Left ventricle myocardium superior (tissue), 1 donor: ENCODE results near the gene OSBPL5. TPM values are rescaled to one million over a fixed set of nuclear protein-coding genes. Genes with fewer than 3 reads are reported as not detected.
A peak's percentile ranks its signal among the peaks of the same experiment; 100 is the strongest.
"Not testable (repeated sequence)": the region's sequence is repeated elsewhere in the genome, so short reads cannot be mapped to it uniquely, and the experiment has no call there.

Experiments used
- ATAC-seq: fragments of 200-7000 bp; cut with Tn5 transposase; one replicate; pipeline ENCODE4 v1.9.1; 2020; ENCODE audit warnings: mild to moderate bottlenecking, moderate library complexity
- DNase-seq: peaks from one replicate; pipeline ENCODE4 v3.0.0-alpha.2; 2020
- intact Hi-C: fragments of 100-400 bp; cut with micrococcal nuclease; formaldehyde crosslinking; loops from one replicate; pipeline ENCODE4 v1.11.0; 2022
- total RNA-seq: library from RNA; stranded (reverse); fragmentation: NEBNext Ultra II Directional; extraction: Animal tissue kit (Norgen Biotek cat#: 25700); gene quantifications from one replicate; pipeline ENCODE4 v1.2.1, GENCODE V29; 2021
- donor health status: DM: no; HTN: yes; CAD: no; lungs with severe emphysema.

Gene OSBPL5
- total RNA-seq, 1 donor from 2014 or later, result 15.9 TPM

DNA sequence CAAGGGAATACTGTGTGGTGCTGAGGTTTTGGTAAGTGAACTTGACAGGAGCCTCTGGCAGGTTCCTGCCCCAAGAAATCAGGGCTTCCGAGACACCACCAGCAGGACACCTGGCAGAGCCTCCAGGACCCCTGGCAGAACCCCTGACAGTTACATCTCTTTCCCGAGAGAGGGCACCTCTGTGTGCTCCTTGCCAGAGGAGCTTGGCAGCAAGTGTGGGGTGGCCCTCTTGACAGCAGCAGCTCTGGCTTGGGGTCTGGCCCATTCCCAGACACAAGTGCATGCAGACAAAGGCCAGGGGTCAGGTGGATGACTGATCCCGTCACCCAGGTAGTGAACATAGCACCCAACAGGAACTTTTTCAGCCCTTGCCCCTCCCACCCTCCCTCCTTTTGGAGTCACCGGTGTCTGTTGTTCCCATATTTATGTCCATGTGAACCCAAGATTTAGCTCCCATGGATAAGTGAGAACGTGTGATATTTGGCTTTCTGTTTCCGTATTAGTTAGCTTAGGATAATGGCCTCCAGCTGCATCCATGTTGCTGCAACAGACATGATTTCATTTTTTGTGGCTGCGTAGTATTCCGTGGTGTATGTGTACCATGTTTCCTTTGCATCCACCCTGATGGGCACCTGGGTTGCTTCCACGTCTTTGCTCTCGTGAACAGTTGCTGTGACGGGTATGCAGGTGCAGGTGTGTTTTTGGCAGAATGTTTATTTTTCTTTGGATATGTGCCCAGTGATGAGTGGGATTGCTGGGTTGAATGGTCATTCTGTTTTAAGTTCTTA, 21.2 kb upstream of the OSBPL5 start:
- no peak for ATAC-seq
- DNase-seq, result peak; percentile 5
- intact Hi-C loops, result no loop called here

DNA sequence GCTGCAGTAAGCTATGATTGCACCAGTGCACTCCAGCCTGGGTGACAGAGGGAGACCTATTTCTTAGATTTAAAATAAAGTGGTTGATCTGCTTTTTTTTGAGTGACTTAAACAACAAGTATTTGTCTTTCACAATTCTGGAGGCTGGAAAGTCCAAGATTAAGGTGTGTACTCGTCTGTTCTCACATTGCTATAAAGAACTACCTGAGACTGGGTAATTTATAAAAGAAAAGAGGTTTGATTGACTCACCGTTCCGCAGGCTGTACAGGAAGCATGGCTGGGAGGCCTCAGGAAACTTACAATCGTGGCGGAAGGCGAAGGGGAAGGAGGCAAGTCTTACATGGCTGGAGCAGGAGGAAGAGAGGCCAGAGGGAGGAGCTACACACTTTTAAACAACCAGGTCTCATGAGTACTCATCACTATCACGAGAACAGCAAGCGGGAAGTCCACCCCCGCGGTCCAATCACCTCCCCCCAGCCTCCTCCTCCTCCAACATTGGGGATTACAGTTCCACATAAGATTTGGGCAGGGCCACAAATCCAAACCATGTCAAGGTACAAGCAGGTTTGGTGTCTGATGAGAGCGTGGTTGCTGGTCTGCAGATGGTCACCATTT, 19.7 kb upstream of the OSBPL5 start:
- peak; percentile 8 for DNase-seq
- intact Hi-C loops, result no loop called here
- ATAC-seq, result no peak

GRCh38 chr11:3183523-3183922, 18.4 kb upstream of the OSBPL5 start:
- ATAC-seq (peak; percentile 41), DNase-seq (peak; percentile 17)
- intact Hi-C loops, result no loop called here

DNA sequence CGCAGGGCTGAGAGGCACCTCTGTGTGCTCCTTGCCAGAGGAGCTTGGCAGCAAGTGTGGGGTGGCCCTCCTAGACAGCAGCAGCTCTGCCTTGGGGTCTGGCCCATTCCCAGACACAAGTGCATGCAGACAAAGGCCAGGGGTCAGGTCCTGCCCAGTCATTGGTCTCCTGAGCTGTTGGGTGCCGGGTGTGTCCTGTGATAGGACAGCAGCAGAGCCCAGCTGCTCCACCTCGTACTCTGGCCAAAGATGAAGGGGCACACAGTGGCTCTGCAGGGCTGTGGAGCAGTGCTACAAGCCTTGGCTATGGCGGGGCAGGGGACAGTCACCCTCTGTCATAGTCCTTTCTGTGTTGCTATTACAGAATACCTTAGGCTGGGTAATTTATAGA, 17.3 kb upstream of the OSBPL5 start:
- DNase-seq (peak; percentile 19), ATAC-seq (no peak)
- intact Hi-C loops, result no loop called here

- ATAC-seq, result no peak
- intact Hi-C loops, result no loop called here
- peak; percentile 4 for DNase-seq
Measured at GRCh38 chr11:3181725-3182461, 16.8 kb upstream of the OSBPL5 start.

- intact Hi-C loops, result no loop called here
- DNase-seq (no peak), ATAC-seq (no peak)
Measured at GRCh38 chr11:3180869-3181268, 15.8 kb upstream of the OSBPL5 start.

DNA sequence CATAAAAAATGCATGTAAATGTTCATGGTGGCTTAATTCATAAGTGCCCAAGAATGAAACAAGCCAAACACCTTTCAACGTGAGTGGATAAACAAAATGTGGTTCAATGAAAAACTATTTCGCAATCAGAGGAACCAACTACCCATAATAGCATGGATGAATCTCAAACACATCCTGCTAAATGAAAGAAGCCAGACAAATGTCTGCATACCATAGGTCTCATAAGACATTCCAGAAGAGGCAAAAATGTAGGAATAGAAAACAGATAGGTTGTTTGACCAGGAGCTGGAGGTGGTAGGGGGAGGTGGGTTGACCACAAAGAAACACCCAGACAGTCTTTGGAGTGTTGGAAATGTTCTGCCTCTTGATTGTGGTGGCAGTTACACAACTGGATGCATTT, 13.2 kb upstream of the OSBPL5 start:
- DNase-seq (no peak), ATAC-seq (no peak)
- intact Hi-C loops, result no loop called here

DNA sequence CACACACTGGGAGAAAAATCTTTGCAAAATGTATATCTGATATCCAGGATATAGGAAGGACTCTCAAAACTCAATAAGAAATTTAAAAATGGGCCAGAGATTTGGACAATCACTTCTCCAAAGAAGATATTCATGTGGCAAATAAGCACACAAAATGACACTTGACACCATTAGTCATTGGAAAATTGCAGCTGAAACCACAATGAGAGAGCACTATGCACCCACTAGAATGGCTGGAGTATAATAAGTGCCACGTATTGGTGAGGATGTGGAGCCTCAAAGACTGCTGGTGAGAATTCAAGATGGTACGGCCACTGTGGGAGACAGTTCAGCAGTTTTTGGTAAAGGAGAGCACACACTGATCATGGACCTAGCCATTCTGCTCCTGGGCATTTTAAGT, 12.8 kb upstream of the OSBPL5 start:
- intact Hi-C loops, result no loop called here
- no peak for DNase-seq
- no peak for ATAC-seq

- DNase-seq, result no peak
- no peak for ATAC-seq
- intact Hi-C loops, result no loop called here
Measured at GRCh38 chr11:3176487-3176886, 11.4 kb upstream of the OSBPL5 start.

GRCh38 chr11:3175194-3175593, 10.1 kb upstream of the OSBPL5 start:
- DNase-seq (no peak), ATAC-seq (no peak)
- intact Hi-C loops, result no loop called here

GRCh38 chr11:3174387-3174786, 9.3 kb upstream of the OSBPL5 start:
- intact Hi-C loops, result no loop called here
- no peak for ATAC-seq

GRCh38 chr11:3173795-3174194, 8.7 kb upstream of the OSBPL5 start:
- DNase-seq (no peak), ATAC-seq (no peak)
- intact Hi-C loops, result no loop called here

More at GRCh38 chr11:3174387-3174786, 9.3 kb upstream of the OSBPL5 start:
- no peak for DNase-seq

GRCh38 chr11:3171931-3172560, 6.9 kb upstream of the OSBPL5 start:
- intact Hi-C loops, result no loop called here
- ATAC-seq (no peak), DNase-seq (peak; percentile 18)

DNA sequence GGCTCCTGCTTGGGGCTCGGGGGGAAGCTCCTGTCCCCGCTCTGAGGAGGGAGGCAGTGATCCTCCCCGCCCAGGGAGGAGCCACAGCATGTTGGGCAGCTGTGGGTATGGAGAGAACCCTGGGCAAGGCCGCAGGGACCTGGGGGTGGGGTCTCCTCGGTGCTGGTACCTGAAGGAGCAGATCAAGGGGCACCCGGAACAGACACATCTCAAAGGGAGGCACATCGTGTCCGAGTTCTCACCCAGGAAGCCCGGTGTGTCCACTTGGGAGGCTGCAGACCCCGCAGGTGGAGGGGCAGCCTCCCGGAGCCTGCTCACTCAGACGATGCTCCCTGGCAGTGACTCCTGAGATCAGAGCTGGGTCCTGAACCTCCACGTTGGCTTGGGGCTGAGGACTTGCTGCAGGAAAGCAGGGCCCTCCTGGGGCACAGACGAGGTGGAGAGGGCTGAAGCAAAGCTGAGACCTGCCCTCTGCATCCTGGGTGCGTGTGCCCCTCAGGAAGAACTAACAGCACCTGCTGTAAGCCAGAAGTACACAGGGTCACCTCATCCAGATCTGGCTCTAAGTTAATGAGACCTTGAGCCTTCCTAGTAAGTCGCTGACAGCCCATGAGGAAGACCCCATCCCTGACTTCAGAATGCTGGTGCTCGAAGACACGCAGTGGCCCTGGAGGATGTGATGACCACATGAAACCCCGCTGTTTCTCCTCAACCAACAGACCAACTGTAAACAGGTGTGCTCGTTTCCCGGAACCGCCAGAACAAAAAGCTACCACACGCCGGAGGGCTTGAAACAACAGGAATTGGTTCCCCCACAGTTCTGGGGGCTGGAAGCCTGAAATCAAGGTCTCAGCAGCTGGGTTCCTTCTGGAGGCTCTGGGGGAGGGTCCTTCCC, 5.9 kb upstream of the OSBPL5 start:
- ATAC-seq (no peak), DNase-seq (peak; percentile 17)
- intact Hi-C loops, result no loop called here

DNA sequence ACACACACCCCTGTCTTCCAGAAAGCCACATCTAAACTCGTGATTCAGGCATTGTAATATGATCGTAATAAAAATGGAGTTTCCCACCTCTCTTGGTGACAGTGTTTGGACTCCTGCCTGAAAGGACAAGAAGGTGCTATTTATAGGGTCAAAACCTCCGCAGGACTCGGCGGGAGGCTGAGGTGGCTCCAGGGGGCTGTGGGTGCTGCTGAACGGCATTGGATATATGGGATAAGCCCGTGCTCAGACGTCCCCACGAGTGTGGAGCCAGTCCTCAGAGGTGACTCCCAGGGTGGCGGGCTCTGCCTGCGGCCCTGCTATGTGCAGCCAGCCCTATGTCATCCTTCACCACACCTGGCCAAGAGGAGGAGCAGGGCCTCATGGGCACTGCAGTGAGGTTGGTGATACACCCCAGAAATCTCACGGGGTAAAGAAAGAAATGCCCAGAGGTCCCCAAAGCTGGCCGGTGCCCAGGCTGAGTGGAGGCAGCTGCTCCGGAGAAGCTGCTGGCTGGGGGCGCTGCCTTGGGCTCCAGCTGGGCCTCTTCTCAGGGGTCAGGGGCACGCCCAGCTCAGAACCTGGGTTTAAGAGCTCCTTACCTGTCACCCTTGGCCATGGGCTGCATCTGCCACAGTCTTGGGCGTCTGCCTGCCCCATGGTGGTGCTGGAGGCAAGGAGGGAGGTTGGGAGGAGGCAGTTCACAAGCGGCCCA, 5.1 kb upstream of the OSBPL5 start:
- intact Hi-C loops, result no loop called here
- peak; percentile 38 for ATAC-seq
- peak; percentile 40 for DNase-seq

GRCh38 chr11:3169255-3170043, 4.3 kb upstream of the OSBPL5 start:
- intact Hi-C loops, result no loop called here
- DNase-seq (peak; percentile 70), ATAC-seq (peak; percentile 70)

DNA sequence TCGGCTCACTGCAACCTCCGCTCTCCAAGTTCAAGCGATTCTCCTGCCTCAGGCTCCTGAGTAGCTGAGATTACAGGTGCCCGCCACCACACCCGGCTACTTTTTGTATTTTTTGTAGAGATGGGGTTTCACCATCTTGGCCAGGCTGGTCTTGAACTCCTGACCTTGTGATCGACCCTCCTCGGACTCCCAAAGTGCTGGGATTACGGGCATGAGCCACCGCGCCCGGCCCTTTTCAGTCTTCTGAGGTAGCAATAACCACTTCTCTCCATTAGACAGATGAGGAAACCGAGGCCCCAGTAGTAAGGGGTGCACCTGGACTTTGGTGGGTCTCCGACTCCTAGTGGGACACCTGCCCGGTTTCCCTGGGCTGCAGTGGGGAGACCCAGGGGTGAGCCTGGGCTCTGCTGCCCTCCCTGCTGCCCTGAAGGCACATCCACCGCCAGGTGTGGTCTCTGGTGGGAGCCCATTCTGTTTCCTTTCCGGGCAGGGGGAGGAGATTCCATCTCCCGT, 3.7 kb upstream of the OSBPL5 start:
- intact Hi-C loops, ATAC-seq: not testable (repeated sequence)
- DNase-seq, result peak; percentile 18
